ENCODE measurements around the gene PIK3R4.

Gene PIK3R4

DNA sequence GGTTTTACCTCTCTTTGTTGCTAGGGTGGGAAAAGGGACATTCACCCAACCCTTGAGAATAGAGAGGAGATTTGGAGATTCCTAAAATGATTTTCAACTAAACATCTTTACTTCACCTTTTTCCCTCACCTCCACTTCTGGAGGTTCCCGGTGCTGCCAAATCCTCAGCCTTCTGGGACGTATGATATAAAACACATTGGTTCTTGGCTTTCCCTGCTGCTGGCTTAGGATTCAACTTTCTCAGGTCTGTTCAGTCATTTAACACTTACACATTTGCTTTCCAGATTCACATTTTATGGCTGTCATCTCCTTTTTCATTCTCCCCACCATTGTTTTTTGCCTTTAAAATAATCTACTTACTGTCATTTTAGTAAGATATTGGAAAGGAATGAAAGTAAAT, 106.6 kb downstream of the PIK3R4 start:
- DNase-seq (ENCODE audit: low read depth, low spot score): no peak

- DNase-seq (ENCODE audit: low read depth, low spot score): no peak
These were observed 110.0 kb downstream of the PIK3R4 start for GRCh38 chr3:130636480-130637234.

GRCh38 chr3:130635978-130636377, 110.7 kb downstream of the PIK3R4 start:
- no peak for DNase-seq (ENCODE audit: low read depth, low spot score)

DNA sequence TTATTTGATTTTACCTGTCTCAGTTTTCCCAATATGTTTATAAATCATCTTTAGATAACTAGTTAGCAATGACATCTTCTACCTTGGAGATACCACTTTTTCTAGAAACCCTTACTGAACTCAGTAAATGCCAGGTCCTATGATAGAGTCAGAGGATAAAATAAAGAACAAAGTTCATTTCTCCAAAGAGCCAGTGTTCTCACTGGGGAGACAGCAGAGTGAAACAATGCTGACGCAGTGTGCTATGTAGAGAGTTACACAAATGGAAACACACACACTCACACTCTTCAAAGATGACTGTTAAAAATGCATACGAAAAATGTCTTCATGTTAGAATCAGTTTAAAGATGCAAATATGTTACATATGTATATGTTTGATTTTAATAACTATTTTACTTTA, 111.3 kb downstream of the PIK3R4 start:
- no peak for DNase-seq (ENCODE audit: low read depth, low spot score)
